ENCODE results near the gene SLC8A3.

- TF ChIP-seq, protein P1, sequence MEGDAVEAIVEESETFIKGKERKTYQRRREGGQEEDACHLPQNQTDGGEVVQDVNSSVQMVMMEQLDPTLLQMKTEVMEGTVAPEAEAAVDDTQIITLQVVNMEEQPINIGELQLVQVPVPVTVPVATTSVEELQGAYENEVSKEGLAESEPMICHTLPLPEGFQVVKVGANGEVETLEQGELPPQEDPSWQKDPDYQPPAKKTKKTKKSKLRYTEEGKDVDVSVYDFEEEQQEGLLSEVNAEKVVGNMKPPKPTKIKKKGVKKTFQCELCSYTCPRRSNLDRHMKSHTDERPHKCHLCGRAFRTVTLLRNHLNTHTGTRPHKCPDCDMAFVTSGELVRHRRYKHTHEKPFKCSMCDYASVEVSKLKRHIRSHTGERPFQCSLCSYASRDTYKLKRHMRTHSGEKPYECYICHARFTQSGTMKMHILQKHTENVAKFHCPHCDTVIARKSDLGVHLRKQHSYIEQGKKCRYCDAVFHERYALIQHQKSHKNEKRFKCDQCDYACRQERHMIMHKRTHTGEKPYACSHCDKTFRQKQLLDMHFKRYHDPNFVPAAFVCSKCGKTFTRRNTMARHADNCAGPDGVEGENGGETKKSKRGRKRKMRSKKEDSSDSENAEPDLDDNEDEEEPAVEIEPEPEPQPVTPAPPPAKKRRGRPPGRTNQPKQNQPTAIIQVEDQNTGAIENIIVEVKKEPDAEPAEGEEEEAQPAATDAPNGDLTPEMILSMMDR (IDR thresholded peaks at IDR 0.05; ENCODE audit: low read depth, low read length), result no peak
- TF ChIP-seq MYC (IDR thresholded peaks at IDR 0.05; ENCODE audit: low read depth, low read length) (no peak), MAX (IDR thresholded peaks at IDR 0.05; ENCODE audit: low read depth, low read length) (no peak), POLR2A (IDR thresholded peaks at IDR 0.05; ENCODE audit: extremely low read depth, insufficient read length) (no peak)
These were observed 94.6 kb downstream of the SLC8A3 start for GRCh38 chr14:70094106-70094505.
